ENCODE results near the gene ROGDI. TPM values are rescaled to one million over a fixed set of nuclear protein-coding genes. Genes with fewer than 3 reads are reported as not detected.

ROGDI gene
- total and polyA plus RNA-seq, 4 donors = 14.6 to 37.1 (median 30.5) TPM

GRCh38 chr16:4803898-4804762, 1.7 kb upstream of the ROGDI start:
- H3K4me1 ChIP-seq (ENCODE audit: control insufficient read depth in 5 of 5, insufficient read depth in 5 of 5, low read length in 5 of 5) = peaks cover 0 to 38% (median 14%) of the 10 kb centered on the region in 5 donors
- H3K27me3 ChIP-seq (ENCODE audit: control insufficient read depth in 3 of 3, insufficient read depth in 3 of 3, low read length in 2 of 3) = no peaks in the 10 kb centered on the region
- no peaks in the 10 kb centered on the region for H3K9me3 ChIP-seq (ENCODE audit: control insufficient read depth in 4 of 4, insufficient read depth in 3 of 4, low read length in 3 of 4)
- no peak overlapping the region for H3K9ac ChIP-seq (ENCODE audit: insufficient read depth in 1 of 2, low read length in 2 of 2)
- ATAC-seq (ENCODE audit: insufficient read depth, low FRiP score) (no peak), DNase-seq (no peak)
- H3K4me3 ChIP-seq = no peak overlapping the region
- peaks cover 7 to 31% (median 17%) of the 10 kb centered on the region in 4 donors for H3K36me3 ChIP-seq (ENCODE audit: control insufficient read depth in 4 of 4, insufficient read depth in 4 of 4, low read length in 4 of 4)
- WGBS, 2 donors = 83 to 85% methylated on average over 26 of the region's 26 CpGs
- no peak for TF ChIP-seq CTCF (IDR thresholded peaks at IDR 0.05; ENCODE audit: control extremely low read depth, extremely low read depth)
- no peak overlapping the region for H3K27ac ChIP-seq (ENCODE audit: low read depth in 1 of 2, low read length in 1 of 2)

GRCh38 chr16:4803401-4803844, 990 bp upstream of the ROGDI start:
- ATAC-seq (ENCODE audit: insufficient read depth, low FRiP score) = no peak
- Histone ChIP-seq H3K4me3 (no peak overlapping the region), H3K9me3 (ENCODE audit: control insufficient read depth in 4 of 4, insufficient read depth in 3 of 4, low read length in 3 of 4) (no peaks in the 10 kb centered on the region), H3K4me1 (ENCODE audit: control insufficient read depth in 5 of 5, insufficient read depth in 5 of 5, low read length in 5 of 5) (peaks cover 0 to 38% (median 14%) of the 10 kb centered on the region in 5 donors), H3K27me3 (ENCODE audit: control insufficient read depth in 3 of 3, insufficient read depth in 3 of 3, low read length in 2 of 3) (no peaks in the 10 kb centered on the region), H3K36me3 (ENCODE audit: control insufficient read depth in 4 of 4, insufficient read depth in 4 of 4, low read length in 4 of 4) (peaks cover 5 to 35% (median 22%) of the 10 kb centered on the region in 4 donors), H3K9ac (ENCODE audit: insufficient read depth in 1 of 2, low read length in 2 of 2) (no peak overlapping the region), H3K27ac (ENCODE audit: low read depth in 1 of 2, low read length in 1 of 2) (no peak overlapping the region)
- WGBS, 2 donors = 33 to 44% methylated on average over 8 of the region's 8 CpGs
- TF ChIP-seq CTCF (IDR thresholded peaks at IDR 0.05; ENCODE audit: control extremely low read depth, extremely low read depth) = no peak
- DNase-seq = peak in 2 of 3 donors; percentile 31 to 52

- Histone ChIP-seq H3K27me3 (ENCODE audit: control insufficient read depth in 3 of 3, insufficient read depth in 3 of 3, low read length in 2 of 3) (no peaks in the 10 kb centered on the region), H3K4me1 (ENCODE audit: control insufficient read depth in 5 of 5, insufficient read depth in 5 of 5, low read length in 5 of 5) (peaks cover 0 to 38% (median 14%) of the 10 kb centered on the region in 5 donors), H3K9ac (ENCODE audit: insufficient read depth in 1 of 2, low read length in 2 of 2) (no peak overlapping the region), H3K27ac (ENCODE audit: low read depth in 1 of 2, low read length in 1 of 2) (peak overlapping the region; percentile 86 to 90), H3K36me3 (ENCODE audit: control insufficient read depth in 4 of 4, insufficient read depth in 4 of 4, low read length in 4 of 4) (peaks cover 5 to 36% (median 18%) of the 10 kb centered on the region in 4 donors), H3K9me3 (ENCODE audit: control insufficient read depth in 4 of 4, insufficient read depth in 3 of 4, low read length in 3 of 4) (no peaks in the 10 kb centered on the region), H3K4me3 (peak overlapping the region; percentile 68)
- TF ChIP-seq CTCF (IDR thresholded peaks at IDR 0.05; ENCODE audit: control extremely low read depth, extremely low read depth) = no peak
- peak; percentile 93 to 95 (median 94) for DNase-seq
- peak; percentile 96 for ATAC-seq (ENCODE audit: insufficient read depth, low FRiP score)
- 0 to 1% methylated on average over 49 to 59 of the region's 59 CpGs for WGBS, 2 donors
Observed at GRCh38 chr16:4802659-4803287, 340 bp upstream of the ROGDI start.

Data from lung (tissue), 12 donors.